ENCODE measurements around the gene YAP1. TPM values are rescaled to one million over a fixed set of nuclear protein-coding genes. Genes with fewer than 3 reads are reported as not detected.
"Not testable (repeated sequence)": the region's sequence is repeated elsewhere in the genome, so short reads cannot be mapped to it uniquely, and the experiment has no call there.

The YAP1 gene
- total RNA-seq, 1 donor from 2014 or later = 204 TPM

DNA sequence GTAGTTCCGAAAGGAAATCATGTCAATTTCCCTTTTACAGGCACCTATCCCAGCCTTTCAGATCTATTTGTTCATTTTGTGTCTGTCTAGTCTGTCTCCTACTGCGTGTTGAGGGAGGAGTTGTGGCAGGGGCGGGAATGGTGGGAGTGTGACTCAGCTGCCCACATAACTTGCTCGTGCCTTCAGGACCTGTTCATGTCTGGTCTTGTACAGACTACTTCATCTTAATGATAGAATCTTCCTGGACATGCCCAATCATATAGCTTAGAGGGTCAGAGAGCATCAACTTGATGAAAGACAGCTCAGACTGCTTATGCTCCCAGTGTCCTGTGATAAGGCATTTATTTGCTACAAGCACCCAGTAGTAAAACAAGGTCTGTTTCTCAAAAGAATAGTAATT, 146.0 kb downstream of the YAP1 start:
- no peak overlapping the region for H3K4me3 Mint-ChIP-seq (ENCODE audit: low read depth)
- peaks cover 4% of the 10 kb centered on the region for H3K9me3 Mint-ChIP-seq (ENCODE audit: low read depth)
- no peaks in the 10 kb centered on the region for H3K27me3 Mint-ChIP-seq
- H3K36me3 Mint-ChIP-seq (ENCODE audit: insufficient read depth) = no peaks in the 10 kb centered on the region
- TF ChIP-seq CTCF (IDR thresholded peaks at IDR 0.05; ENCODE audit: unreplicated experiment) = no peak
- H3K4me1 Mint-ChIP-seq (ENCODE audit: low read depth) = peaks cover 19% of the 10 kb centered on the region
- H3K27ac Mint-ChIP-seq = no peak overlapping the region
- DNase-seq (ENCODE audit: low spot score, unreplicated experiment) = no peak

DNA sequence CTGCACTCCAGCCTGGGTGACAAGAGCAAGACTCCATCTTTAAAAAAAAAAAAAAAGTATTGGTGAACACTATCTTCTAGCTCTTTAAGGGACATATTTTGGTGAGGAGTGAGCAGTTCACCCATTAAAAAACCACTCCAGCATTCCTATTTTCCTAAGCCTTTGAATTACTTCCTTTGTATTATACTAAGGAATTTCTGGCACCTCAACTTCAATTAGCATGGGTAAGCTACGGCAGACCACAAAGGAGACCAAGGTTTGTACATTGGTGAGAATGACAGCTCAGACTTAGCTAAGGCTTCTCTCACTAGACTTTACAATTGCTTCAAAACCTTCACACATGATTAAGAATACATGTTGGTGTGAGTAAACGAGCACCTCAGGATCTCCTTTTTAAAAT, 150.0 kb downstream of the YAP1 start:
- no peak overlapping the region for H3K27ac Mint-ChIP-seq
- DNase-seq (ENCODE audit: low spot score, unreplicated experiment) = no peak
- no peak for TF ChIP-seq CTCF (IDR thresholded peaks at IDR 0.05; ENCODE audit: unreplicated experiment)
- H3K36me3 Mint-ChIP-seq (ENCODE audit: insufficient read depth) = no peaks in the 10 kb centered on the region
- no peaks in the 10 kb centered on the region for H3K27me3 Mint-ChIP-seq
- H3K4me1 Mint-ChIP-seq (ENCODE audit: low read depth) = peaks cover 2% of the 10 kb centered on the region
- H3K4me3 Mint-ChIP-seq (ENCODE audit: low read depth) = no peak overlapping the region
- peaks cover 4% of the 10 kb centered on the region for H3K9me3 Mint-ChIP-seq (ENCODE audit: low read depth)

GRCh38 chr11:102263379-102264003, 153.2 kb downstream of the YAP1 start:
- no peak for TF ChIP-seq CTCF (IDR thresholded peaks at IDR 0.05; ENCODE audit: unreplicated experiment)
- H3K4me3 Mint-ChIP-seq (ENCODE audit: low read depth) = no peak overlapping the region
- no peaks in the 10 kb centered on the region for H3K27me3 Mint-ChIP-seq
- peaks cover 4% of the 10 kb centered on the region for H3K9me3 Mint-ChIP-seq (ENCODE audit: low read depth)
- H3K27ac Mint-ChIP-seq = no peak overlapping the region
- no peak for DNase-seq (ENCODE audit: low spot score, unreplicated experiment)
- no peaks in the 10 kb centered on the region for H3K36me3 Mint-ChIP-seq (ENCODE audit: insufficient read depth)
- peaks cover 12% of the 10 kb centered on the region for H3K4me1 Mint-ChIP-seq (ENCODE audit: low read depth)

DNA sequence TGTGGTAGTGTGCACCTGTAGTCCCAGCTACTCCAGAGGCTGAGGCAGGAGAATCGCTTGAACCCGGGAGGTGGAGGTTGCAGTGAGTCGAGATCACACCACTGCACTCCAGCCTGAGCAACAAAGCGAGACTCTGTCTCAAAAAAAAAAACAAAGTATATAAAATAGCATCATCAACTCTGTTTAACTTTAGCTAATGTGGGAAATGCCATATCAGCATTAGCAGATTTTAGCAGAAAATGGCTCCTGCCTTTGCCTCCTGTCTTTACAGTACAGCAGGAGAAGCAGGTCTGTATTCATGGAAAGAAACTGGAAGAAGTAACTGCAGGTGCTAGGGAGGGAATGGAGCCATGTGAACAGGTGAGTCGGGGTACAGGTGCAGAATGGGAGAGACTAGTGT, 154.5 kb downstream of the YAP1 start:
- not testable (repeated sequence) for H3K27ac Mint-ChIP-seq; H3K9me3 Mint-ChIP-seq (ENCODE audit: low read depth); H3K4me3 Mint-ChIP-seq (ENCODE audit: low read depth); H3K27me3 Mint-ChIP-seq; H3K36me3 Mint-ChIP-seq (ENCODE audit: insufficient read depth); DNase-seq (ENCODE audit: low spot score, unreplicated experiment)
- H3K4me1 Mint-ChIP-seq (ENCODE audit: low read depth) = peaks cover 20% of the 10 kb centered on the region

DNA sequence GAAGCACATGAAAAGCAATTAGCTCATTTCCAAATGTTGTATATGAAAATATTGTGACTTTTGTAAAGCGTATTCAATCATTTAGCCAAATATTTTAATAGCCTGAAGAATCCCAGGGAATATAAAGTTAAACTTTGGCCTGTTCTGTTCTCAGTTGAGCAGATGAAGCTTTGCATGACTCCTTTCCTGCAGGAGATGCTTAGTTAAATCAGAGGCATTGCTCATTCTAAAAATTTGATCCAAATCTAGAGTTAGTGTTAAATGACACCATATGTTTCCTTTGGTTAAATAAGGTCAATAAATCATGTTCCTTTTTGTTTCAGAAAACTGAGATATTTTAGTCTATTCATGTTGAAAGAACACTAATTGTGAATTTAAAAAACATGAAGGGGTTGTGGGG, 155.9 kb downstream of the YAP1 start:
- Mint-ChIP-seq H3K27ac (no peak overlapping the region), H3K4me1 (ENCODE audit: low read depth) (peaks cover 29% of the 10 kb centered on the region), H3K9me3 (ENCODE audit: low read depth) (no peaks in the 10 kb centered on the region), H3K4me3 (ENCODE audit: low read depth) (no peak overlapping the region), H3K27me3 (peaks cover 4% of the 10 kb centered on the region), H3K36me3 (ENCODE audit: insufficient read depth) (no peaks in the 10 kb centered on the region)
- no peak for DNase-seq (ENCODE audit: low spot score, unreplicated experiment)
- no peak for TF ChIP-seq CTCF (IDR thresholded peaks at IDR 0.05; ENCODE audit: unreplicated experiment)

DNA sequence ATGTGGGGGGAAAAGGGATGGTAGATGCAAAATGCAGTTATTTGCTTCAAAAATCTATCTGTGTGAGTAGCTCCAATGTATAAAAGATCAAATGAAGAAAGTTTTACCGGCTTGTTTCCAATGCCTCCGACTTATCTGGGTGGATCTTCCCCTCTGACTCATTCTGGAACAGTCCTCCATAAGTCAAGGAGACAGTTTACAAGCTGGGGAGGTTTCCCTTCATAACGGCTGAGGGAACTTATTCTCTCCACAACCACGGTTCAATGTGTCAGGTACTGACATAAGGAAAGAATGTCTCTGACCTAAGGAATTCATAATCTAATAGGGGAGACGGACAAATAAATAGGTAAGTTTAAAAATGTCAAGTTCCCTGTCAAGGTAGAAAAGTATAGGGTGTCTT, 157.4 kb downstream of the YAP1 start:
- Mint-ChIP-seq H3K4me1 (ENCODE audit: low read depth) (peaks cover 39% of the 10 kb centered on the region), H3K27ac (peak overlapping the region; percentile 92), H3K36me3 (ENCODE audit: insufficient read depth) (no peaks in the 10 kb centered on the region), H3K4me3 (ENCODE audit: low read depth) (peak overlapping the region; percentile 66), H3K27me3 (peaks cover 4% of the 10 kb centered on the region), H3K9me3 (ENCODE audit: low read depth) (no peaks in the 10 kb centered on the region)
- no peak for TF ChIP-seq CTCF (IDR thresholded peaks at IDR 0.05; ENCODE audit: unreplicated experiment)
- no peak for DNase-seq (ENCODE audit: low spot score, unreplicated experiment)
